GM18520 (cell line): ENCODE results near the gene DPH1.

Experiments
- ATAC-seq: cut with Tn5 transposase; IDR thresholded peaks from one replicate; pipeline ENCODE4 v1.9.1; 2021; ENCODE audit not compliant: unreplicated experiment

Gene DPH1

DNA sequence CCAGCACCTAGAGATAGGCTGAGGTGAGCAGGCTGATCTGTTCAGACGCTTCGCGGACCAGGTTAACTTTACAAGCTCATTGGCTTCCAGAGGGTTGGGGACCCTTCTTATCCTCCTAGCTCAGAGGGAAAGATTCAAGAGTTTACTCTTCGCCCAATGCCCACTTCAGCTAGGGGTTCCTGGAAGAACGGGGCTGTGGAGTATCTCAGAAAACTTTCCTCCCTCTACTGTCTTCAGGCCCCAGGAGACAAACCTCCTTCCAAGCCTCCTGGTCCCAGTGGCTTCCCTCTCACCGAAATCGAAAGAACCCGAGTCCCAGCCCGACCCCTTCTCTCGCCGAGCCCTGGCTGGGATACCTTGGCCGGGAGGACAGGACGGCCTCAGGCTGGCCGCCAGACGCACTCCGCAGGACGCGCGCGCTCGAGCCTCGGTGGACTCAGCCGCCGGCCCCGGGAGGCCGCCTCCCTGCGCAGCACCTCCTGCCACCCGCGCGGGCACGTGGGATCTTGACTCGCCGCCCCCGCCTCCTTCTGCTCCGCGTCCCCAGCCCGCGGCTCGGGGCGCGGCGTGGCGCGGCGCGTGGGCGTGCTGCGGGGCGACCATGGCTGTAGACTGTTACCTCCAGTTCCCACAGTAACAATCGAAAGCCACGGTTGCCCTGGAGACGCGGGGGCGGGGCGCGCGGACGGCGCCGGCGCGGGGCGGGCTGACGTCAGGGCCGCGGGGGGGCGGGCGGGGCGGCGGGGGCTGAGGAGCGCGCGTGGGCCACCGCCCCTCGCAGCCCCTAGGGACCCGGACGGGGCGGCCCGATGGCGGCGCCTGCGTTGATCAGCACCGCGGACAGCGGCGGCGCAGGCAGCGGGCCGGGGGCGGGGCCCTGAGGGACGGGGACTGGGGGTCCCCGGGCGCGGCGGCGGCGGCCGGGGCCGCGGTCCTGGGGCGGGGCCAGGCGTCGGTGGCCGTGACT lies 19.7 kb downstream of the DPH1 start:
- peak; percentile 47 for ATAC-seq

- peak; percentile 10 for ATAC-seq
Observed at GRCh38 chr17:2050300-2051060, 20.5 kb downstream of the DPH1 start.

GRCh38 chr17:2051061-2051932 lies 21.3 kb downstream of the DPH1 start:
- no peak for ATAC-seq

- ATAC-seq: no peak
Observed at GRCh38 chr17:2051933-2052559, 22.1 kb downstream of the DPH1 start.

GRCh38 chr17:2053380-2054261 lies 23.7 kb downstream of the DPH1 start:
- ATAC-seq: no peak

- ATAC-seq: no peak
Observed at GRCh38 chr17:2054262-2054511, 24.2 kb downstream of the DPH1 start.

GRCh38 chr17:2054512-2055291 lies 24.7 kb downstream of the DPH1 start, which contains the start of gene HIC1:
TSS of gene HIC1 (plus strand) at chr17:2055103. CDS start at chr17:2056691, 1,588 bp downstream.
- ATAC-seq: peak; percentile 30

DNA sequence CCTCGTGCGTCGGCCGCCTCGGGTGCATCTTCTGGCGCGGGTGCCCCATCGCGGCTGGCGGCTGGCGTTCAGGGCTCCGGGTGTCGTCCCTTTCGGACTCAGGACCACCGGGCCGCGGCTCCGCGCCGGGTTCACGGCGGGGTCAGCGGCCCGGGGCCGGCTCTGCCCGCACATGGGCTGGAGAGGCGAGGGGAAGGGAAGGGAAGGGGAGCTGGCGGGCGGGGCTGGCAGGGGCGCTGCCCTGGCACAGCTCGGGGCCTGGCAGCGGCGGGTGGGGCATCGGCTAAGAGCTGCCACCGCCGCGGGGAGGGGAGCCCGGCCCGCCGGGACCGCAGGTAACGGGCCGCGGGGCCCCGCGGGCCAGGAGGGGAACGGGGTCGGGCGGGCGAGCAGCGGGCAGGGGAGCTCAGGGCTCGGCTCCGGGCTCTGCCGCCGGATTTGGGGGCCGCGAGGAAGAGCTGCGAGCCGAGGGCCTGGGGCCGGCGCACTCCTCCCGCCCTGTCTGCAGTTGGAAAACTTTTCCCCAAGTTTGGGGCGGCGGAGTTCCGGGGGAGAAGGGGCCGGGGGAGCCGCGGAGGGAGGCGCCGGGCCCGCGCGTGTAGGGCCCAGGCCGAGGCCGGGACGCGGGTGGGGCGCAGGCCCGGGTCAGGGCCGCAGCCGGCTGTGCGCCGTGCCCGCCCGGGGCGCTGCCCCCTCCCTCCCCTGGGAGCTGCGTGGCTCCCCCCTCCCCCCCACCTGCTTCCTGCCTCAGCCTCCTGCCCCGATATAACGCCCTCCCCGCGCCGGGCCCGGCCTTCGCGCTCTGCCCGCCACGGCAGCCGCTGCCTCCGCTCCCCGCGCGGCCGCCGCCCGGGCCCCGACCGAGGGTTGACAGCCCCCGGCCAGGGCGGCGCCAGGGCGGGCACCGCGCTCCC lies 25.6 kb downstream of the DPH1 start:
- ATAC-seq: no peak

DNA sequence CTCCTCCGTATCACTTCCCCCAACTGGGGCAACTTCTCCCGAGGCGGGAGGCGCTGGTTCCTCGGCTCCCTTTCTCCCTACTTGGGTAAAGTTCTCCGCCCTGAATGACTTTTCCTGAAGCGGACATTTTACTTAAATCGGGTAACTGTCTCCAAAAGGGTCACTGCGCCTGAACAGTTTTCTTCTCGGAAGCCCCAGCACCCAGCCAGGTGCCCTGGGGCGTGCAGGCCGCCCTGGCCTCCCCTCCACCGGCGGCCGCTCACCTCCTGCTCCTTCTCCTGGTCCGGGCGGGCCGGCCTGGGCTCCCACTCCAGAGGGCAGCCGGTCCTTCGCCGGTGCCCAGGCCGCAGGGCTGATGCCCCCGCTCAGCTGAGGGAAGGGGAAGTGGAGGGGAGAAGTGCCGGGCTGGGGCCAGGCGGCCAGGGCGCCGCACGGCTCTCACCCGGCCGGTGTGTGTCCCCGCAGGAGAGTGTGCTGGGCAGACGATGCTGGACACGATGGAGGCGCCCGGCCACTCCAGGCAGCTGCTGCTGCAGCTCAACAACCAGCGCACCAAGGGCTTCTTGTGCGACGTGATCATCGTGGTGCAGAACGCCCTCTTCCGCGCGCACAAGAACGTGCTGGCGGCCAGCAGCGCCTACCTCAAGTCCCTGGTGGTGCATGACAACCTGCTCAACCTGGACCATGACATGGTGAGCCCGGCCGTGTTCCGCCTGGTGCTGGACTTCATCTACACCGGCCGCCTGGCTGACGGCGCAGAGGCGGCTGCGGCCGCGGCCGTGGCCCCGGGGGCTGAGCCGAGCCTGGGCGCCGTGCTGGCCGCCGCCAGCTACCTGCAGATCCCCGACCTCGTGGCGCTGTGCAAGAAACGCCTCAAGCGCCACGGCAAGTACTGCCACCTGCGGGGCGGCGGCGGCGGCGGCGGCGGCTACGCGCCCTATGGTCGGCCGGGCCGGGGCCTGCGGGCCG lies 26.5 kb downstream of the DPH1 start:
- no peak for ATAC-seq

GRCh38 chr17:2057175-2057759 lies 27.3 kb downstream of the DPH1 start:
- no peak for ATAC-seq

GRCh38 chr17:2057760-2058585 lies 28.0 kb downstream of the DPH1 start:
- no peak for ATAC-seq

GRCh38 chr17:2058586-2059546 lies 28.9 kb downstream of the DPH1 start:
- ATAC-seq: no peak

DNA sequence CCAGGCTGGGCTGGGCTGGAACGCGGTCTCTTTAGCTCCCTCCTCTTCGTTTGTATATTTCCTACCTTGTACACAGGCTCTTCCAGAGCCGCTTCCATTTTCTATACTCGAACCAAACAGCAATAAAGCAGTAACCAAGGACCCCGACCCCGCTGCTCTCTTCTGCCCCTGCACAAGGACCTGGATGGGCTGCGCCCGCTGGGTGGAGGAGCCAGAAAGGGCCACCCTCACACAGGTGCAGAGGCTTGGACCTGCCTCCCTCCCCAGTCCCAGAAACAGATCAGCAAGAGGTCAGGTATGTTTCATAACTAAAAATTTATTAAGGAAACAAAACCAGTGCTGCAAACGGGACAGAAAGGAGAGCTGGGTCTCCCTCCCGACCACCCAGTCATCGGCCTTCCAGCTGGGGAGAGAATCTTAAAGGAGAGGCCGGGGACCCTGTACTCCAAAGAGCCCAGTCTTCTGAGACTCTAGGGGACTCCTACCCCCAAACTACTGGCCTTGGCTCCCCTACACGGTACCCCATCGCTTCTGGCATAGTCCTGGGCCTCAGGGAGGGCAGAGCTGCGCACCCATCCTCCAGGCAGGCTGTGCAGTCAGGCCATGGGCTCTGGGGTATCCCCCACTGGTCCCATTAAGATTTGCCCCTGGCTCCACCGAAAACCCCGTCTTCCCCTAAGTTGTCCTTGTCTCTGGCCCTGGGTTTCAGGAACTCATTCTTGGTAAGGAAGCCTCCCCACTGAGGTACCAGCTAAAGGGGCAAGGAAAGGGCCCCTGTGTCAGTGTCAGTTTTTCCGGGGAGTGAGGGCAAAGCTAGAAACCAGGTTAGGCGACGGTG lies 29.8 kb downstream of the DPH1 start:
- ATAC-seq: no peak

- ATAC-seq: no peak
Observed at GRCh38 chr17:2060385-2060658, 30.4 kb downstream of the DPH1 start.
